Kidney glomerular epithelial cell (primary cell): ENCODE data around the gene BTNL9.
"Not testable (repeated sequence)": the region's sequence is repeated elsewhere in the genome, so short reads cannot be mapped to it uniquely, and the experiment has no call there.

Source experiments
- DNase-seq: peaks from one replicate; lab custom pipeline; 2025; lab: John Stamatoyannopoulos, UW

BTNL9 gene

GRCh38 chr5:181062631-181063030, 22.6 kb downstream of the BTNL9 start:
- DNase-seq, result no peak

GRCh38 chr5:181063514-181063913, 23.4 kb downstream of the BTNL9 start:
- DNase-seq, result no peak

- no peak for DNase-seq
Measured at GRCh38 chr5:181064987-181065386, 24.9 kb downstream of the BTNL9 start.

GRCh38 chr5:181069767-181070491, 29.9 kb downstream of the BTNL9 start:
- DNase-seq, result no peak

- DNase-seq, result no peak
Measured at GRCh38 chr5:181070523-181070922, 30.5 kb downstream of the BTNL9 start.

DNA sequence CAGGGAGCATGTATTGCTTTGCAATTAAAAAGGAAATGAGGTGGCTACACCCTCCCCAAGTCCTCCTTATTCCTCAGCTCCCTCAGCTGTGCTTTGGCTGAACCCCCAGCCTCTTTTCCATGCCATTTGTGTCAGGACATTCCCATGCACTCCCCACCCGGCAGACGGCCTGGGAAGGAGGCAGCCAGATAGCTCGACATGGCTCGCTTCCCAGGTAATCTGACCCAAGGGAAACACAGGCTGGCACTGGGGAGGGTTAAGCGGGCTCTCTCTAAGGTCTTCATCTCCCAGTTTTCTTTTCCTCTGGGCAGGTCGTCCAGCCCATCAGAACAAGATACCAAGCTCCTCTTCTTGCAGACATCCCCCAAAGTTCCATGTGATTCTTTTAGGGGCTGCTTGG, 31.2 kb downstream of the BTNL9 start:
- no peak for DNase-seq

- no peak for DNase-seq
Measured at GRCh38 chr5:181076920-181077319, 36.9 kb downstream of the BTNL9 start.

DNA sequence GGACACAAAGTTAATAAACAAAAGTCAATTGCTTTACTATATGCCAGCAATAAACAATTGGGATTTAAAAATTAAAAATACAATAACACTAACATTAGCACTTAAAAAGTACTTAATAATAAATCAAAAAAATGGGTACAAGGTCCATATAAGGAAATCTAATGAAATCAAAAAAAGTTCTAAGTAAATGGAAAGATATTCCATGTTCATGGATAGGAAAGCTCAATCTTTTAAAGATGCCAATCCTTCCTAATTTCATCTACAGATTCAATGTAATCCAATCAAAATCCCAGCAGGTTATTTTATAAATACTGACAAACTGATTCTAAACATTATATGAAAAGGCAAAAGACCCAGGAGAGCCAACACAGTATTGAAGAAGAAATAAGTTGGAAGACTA, 41.9 kb downstream of the BTNL9 start:
- DNase-seq, result no peak

GRCh38 chr5:181084621-181085195, 44.6 kb downstream of the BTNL9 start:
- DNase-seq, result no peak

GRCh38 chr5:181086026-181086883, 46.2 kb downstream of the BTNL9 start:
- no peak for DNase-seq

- DNase-seq, result no peak
Measured at GRCh38 chr5:181086884-181087205, 46.8 kb downstream of the BTNL9 start.

DNA sequence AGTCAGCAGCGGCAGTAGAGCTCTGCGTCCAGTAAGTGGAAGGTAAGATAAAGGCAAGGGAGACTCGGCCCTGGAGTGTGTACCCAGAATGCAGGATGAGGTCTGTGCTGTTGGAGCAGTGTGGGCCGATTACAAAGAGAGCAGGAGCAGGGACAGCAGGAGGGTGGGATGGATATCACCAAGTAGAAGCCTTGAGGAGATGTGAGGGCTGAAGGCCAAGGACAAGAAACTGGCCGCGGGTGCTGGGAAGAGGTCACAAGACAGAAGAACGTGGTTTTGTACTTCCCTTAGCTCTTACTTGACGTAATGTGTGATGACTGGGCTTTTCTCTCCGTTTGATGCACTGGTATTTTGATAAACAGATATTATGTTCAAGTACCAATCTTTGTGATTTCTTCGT, 47.2 kb downstream of the BTNL9 start:
- DNase-seq, result no peak

GRCh38 chr5:181088289-181088688, 48.2 kb downstream of the BTNL9 start:
- no peak for DNase-seq

GRCh38 chr5:181092428-181092827, 52.4 kb downstream of the BTNL9 start:
- DNase-seq, result no peak

GRCh38 chr5:181095162-181095561, 55.1 kb downstream of the BTNL9 start:
- not testable (repeated sequence) for DNase-seq

DNA sequence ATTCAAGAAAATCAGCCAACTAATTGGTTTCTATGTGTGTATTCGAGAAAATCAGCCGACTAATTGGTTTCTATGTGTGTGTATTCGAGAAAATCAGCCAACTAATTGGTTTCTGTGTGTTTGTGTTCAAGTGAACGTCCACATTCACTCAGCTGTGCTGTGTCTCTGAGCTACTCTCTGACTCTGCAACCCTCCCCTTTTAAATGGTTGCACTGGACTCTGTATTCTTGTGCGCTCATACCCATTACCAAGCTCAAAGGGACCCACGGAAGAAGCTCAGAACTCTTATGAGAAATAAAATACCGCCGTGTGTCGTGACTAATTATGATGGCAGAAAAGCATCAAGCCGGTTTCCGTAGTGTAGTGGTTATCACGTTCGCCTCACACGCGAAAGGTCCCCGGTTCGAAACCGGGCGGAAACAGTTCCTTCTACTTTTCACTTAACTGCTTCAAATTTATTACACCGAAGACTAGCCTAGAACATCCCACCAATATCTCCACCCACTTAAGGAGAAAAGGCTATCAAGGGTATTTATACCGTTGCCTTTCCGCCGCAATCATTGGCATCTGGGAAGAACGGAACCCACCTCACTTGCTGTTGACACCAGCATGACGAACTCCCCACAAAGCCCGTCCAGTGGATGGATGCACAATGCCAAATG, 56.8 kb downstream of the BTNL9 start:
- not testable (repeated sequence) for DNase-seq

DNA sequence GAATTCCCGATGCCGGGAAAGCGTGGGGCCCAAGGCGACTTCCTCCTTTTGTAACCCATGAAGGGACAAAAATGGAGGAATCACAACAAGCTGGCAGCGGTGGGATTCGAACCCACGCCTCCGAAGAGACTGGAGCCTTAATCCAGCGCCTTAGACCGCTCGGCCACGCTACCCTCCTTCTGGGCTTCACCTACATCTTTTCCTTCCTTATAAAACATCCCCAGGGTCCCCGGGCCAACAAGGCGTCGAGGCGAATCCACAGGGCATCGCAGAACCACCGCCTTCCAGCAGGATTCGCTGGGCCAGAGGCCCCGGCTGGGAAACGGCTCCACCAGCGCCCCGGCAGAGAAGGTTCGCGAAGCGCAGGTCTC, 57.3 kb downstream of the BTNL9 start:
- not testable (repeated sequence) for DNase-seq

- not testable (repeated sequence) for DNase-seq
Measured at GRCh38 chr5:181097759-181098491, 57.9 kb downstream of the BTNL9 start.

- DNase-seq, result no peak
Measured at GRCh38 chr5:181098762-181099601, 58.9 kb downstream of the BTNL9 start.

DNA sequence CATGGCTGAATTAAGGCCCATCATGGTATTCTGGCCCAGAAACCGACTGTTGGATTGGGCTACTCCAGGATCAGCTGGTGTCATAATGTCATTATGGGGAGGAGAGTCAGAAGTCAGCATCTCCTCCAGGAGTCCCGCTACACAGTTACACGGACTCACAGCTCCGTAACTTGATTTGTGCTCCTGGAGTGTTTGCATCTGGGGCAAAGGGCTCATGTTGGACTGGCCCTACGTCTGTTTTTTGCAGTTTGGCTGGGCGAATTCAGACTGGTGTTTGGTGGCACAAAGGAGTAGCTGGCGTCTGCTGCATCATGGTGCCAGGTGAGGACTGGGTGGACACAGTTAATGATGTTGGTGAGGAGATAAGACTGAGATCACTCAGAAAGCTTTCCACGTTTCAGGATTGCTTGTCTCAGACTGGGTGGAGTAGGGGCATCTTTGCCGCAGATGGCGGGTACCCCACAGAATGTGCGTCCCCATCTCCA, 59.6 kb downstream of the BTNL9 start:
- DNase-seq, result no peak
